IPS-NIHi7 (cell line): Measurements from ENCODE around the gene CDK1.

Source experiments
- DNase-seq: peaks from one replicate; pipeline ENCODE4 v3.0.0; 2012; ENCODE audit warnings: mixed read lengths; ENCODE audit errors: extremely low spot score

CDK1 gene

DNA sequence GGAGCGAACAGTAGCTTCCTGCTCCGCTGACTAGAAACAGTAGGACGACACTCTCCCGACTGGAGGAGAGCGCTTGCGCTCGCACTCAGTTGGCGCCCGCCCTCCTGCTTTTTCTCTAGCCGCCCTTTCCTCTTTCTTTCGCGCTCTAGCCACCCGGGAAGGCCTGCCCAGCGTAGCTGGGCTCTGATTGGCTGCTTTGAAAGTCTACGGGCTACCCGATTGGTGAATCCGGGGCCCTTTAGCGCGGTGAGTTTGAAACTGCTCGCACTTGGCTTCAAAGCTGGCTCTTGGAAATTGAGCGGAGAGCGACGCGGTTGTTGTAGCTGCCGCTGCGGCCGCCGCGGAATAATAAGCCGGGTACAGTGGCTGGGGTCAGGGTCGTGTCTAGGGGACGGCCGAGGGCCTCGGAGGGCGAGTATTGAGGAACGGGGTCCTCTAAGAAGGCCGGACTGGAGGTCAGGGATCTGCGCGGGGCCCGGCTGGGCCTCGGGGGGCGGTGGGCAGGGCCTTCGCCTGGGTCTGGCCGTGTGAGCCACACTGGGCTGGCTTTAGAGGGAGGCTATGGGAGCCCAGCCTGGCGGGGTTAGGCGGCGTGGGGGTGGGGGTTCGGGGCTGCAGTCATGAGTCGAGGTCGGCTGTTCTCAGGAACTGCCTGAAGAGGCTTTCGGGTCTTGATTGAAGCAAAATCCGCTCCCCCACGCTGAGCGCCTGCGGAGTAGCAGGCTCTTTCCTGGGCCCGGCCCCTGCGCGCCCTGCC is at the start of gene CDK1:
Gene CDK1 (plus strand): TSS at position 265 of the 757 bp plus-strand sequence. CDS start 1,688 bp downstream, outside the sequence.
- DNase-seq: peak; percentile 99

DNA sequence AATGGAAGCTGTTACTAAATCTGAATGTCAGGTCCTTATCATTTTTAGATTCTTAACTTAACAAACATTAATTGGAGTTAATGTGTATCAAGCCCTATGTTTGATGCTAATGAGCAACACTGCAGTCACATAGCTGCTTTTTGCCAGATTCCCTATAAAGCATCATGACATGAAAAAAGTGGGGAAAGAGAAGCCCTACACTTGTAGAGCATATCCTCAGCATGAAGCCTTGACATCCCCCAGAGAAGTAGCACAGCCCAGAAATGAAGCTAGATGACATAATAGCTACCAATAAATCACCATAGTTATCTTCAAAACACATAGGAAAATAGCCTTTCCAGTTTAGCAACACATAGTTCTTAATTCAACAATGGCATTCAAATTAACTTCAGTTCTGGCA is 49.2 kb upstream of the CDK1 start:
- no peak for DNase-seq

GRCh38 chr10:60731134-60731885 is 47.0 kb upstream of the CDK1 start:
- no peak for DNase-seq

DNA sequence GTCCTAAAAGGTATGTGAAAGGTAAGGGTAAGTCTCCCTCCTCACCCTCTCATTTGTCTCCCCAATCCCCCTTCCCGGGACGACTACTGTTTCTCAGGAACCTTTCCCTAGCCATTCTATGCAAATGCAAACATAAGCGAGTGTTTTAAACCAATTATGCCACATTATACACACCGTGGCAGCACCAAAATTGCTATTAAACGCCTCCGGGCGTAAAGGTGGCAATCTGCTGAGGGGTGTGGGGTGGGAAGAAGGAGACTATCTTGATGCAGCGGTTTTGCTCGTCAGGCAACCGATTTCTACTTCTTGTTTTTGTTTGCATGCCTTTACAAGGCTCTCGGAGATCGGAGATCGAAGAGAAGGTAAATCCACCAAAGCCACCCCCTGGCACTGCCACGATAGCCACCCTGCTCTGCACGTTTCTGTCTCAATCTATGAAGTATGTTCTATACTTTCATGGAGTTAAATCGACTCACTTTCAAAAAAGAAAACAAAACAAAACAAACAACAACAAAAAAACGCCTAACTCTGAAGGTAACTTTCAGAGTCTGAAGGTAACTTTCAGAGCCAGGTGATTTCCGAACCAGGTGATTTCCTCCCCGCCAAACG is 46.0 kb upstream of the CDK1 start:
- DNase-seq: peak; percentile 18

- peak; percentile 26 for DNase-seq
Measured at GRCh38 chr10:60732807-60733516, 45.3 kb upstream of the CDK1 start.

GRCh38 chr10:60733517-60733822 is 44.8 kb upstream of the CDK1 start:
- peak; percentile 86 for DNase-seq

DNA sequence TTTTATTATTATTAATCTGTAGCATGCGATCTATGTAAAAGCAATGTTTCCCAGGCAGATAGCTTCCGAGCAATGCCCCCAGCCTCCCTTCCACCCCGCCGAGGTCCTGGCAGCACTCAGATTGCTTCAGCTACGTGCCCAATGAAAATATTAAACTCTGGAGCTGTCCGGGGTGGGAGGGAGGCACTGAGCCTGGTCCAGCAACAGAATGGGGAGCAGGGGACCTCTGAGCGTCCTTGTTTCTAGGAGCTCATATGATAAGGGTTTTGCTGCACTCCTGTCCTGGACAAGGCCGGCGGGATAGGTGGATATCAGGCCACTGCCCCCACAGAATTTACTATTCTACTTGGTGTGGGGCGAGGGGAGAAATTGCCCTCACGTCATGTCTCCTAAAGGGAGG is 44.5 kb upstream of the CDK1 start:
- DNase-seq: peak; percentile 11

DNA sequence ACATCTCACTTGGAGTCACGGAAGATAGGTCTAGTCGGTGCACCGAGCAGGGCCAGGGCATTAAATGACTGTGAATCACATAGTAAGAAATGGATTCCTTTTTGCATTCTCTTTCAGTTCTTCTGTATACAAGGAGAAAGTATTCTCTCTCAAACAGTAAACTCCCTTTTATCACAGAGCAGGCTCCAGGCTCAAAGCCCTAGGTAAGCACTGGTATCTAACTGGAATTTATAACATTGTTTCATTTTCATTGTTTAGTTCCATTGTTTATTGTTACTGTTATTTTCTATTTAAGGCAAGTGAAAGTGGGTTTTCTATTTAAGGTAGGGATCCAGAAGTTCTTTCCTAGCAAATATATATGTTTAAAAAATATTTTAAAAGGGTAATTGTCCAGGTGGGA is 44.1 kb upstream of the CDK1 start:
- no peak for DNase-seq

GRCh38 chr10:60735244-60735643 is 43.0 kb upstream of the CDK1 start:
- peak; percentile 40 for DNase-seq

GRCh38 chr10:60737242-60737641 is 41.0 kb upstream of the CDK1 start:
- no peak for DNase-seq

- no peak for DNase-seq
Measured at GRCh38 chr10:60739558-60739957, 38.7 kb upstream of the CDK1 start.

GRCh38 chr10:60742512-60742911 is 35.8 kb upstream of the CDK1 start:
- no peak for DNase-seq

DNA sequence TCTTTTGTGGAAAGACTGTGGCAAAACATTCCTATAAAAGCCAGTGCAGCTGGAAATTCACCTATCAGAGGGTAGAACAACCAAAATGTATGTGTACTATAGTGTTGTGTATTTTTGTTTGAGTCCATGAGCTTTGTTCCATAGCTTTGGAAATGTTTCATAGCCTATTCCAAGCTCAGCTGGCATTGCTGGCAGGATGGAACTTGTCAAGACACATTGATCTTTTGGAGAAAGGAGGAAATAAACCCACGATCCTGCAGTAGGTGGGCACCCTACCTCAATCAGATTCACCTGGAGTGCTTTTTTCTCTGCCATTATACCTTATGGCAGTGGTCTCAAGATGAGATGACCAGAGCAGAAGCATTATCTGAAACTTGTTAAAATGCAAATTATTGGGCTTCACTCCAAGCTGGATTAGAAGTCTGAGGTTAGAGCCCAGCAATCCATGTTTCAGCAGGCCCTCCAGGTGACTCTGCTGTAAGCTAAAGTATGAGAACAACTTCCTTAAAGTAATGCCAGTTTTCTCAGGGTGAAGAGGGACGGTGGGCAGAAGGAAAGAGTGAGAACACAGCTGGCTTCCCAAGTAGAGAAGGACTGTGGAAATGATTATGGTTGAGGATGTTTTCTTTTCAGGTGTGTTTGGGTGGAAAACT is 30.3 kb upstream of the CDK1 start:
- DNase-seq: no peak

GRCh38 chr10:60753152-60753551 is 25.1 kb upstream of the CDK1 start:
- no peak for DNase-seq

DNA sequence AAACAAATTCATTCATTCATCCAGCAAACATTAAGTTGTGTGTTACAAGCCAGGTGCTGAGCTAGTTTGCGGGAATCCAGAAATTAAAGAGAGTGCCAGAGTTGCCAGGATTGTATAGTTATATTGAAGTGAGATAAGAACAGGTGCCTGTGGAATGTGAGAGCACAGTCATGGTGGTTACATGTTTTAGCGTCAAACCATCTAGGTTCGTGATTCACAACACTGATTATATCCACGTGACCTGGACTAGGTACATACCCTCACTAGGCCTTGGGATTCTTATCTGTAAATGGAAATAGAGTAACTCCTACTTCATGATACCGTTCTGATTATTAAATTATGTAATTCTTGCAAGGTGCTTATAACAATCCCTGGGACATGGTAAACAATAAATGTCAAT is 24.5 kb upstream of the CDK1 start:
- no peak for DNase-seq

DNA sequence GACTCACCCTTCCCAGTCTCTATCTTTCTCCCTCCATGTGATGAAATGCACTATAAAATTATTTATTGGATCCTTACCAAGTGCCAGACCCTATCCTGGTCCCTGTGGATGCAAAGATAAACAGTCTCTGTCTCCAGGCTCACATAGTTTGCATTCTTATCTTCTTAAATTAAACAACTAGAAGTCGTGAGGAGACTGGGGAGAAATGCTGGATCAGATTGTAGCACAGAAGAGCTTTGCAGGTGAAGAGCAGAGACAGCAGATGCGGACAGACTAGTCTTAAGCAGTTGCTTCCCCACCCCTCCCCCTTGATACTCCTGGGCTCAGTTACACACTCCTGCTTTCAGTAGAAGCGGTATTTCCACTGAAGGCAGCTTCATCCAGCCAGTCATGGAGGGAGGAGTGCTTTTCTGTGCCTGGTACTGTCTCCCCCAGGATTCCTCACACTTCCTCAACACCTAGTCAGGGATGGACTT is 20.8 kb upstream of the CDK1 start:
- DNase-seq: peak; percentile 41

DNA sequence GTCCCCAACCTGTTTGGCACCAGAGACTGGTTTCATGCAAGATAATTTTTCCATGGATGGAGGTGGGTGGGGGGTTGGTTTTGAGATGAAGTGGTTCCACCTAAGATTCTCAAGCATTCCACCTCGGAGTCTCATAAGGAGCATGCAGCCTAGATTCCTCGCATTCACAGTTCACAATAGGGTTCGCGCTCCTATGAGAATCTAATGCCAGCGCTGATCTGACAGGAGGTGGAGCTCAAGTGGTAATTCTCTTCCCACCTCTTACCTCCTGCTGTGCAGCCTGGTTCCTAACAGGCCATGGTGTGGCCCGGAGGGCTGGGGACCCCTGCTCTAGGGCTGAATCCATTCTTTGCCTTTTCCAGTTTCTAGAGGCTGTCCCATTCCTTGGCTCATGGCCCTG is 19.1 kb upstream of the CDK1 start:
- no peak for DNase-seq

DNA sequence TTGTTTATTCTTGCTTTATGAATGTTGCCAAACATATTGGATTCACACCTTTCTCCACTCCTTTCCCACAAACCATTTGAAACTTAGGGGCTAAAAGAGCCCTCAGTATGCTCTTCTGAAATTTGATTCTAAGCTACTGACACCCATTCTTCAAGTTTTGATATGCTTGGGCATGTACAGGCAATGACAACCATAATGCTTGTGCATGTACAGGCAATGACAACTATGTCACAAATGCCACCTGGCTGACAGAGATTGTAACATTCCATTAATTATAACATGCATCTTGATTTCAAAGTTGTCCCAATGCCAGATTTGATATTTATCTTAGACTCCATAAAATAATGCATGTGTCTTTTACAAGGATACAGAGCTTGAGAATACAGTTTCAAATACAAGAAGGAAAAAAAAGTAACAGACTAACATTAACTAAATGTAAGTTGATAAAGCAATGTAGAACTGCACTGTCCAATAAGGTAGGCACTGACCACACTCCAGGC is 17.5 kb upstream of the CDK1 start:
- no peak for DNase-seq

DNA sequence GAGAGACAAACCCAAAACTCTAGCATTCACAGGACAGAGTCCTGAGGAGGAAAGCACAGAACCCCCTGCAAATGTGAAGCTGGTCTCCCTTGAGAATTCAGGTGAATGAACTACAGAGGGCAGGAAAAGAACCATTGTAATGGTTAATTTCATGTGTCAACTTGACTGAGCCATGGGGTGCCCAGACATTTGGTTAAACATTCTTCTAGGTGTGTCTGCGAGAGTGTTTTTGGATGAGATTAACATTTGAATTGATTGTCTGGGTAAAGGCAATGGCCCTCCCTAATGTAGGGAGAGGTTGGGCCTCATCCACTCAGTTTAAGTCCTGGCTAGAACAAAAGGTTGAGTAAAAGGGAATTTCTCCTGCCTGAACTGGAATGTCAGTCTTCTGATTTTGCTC is 15.7 kb upstream of the CDK1 start:
- peak; percentile 36 for DNase-seq

- DNase-seq: no peak
Measured at GRCh38 chr10:60767424-60767823, 10.9 kb upstream of the CDK1 start.

- no peak for DNase-seq
Measured at GRCh38 chr10:60769406-60769805, 8.9 kb upstream of the CDK1 start.
